GM20000 (cell line): Measurements from ENCODE around the gene RFX7.

Experiments
- DNase-seq: peaks from one replicate; pipeline ENCODE4 v3.0.0; 2012; ENCODE audit warnings: low spot score
- CTCF ChIP-seq: IDR thresholded peaks from 2 replicates; pipeline ENCODE4 v1.5.1; 2012; ENCODE audit warnings: mild to moderate bottlenecking, control low read depth; ENCODE audit errors: extremely low read depth, missing control alignments

The RFX7 gene

GRCh38 chr15:56038015-56038414 is 205.7 kb downstream of the RFX7 start:
- TF ChIP-seq CTCF: no peak
- DNase-seq: no peak
